CD4-positive, alpha-beta T cell (primary cell): Measurements from ENCODE around the gene C21orf58. TPM values are rescaled to one million over a fixed set of nuclear protein-coding genes. Genes with fewer than 3 reads are reported as not detected.

Source experiments
- ATAC-seq: fragments of 200-7000 bp; cut with Tn5 transposase; one replicate; pipeline ENCODE4 v1.10.0; 2022; ENCODE audit warnings: mild to moderate bottlenecking; ENCODE audit not compliant: poor library complexity
- CTCF ChIA-PET: fragments of 350-600 bp; sonication (Branson Sonifier 250); formaldehyde crosslinking; loops from one replicate; lab custom pipeline; 2021; ENCODE audit warnings: antibody characterized with exemption, inconsistent platforms; lab: Charles Lee
- POLR2A ChIA-PET: fragments of 350-600 bp; sonication (Branson Sonifier 250); formaldehyde crosslinking; loops from one replicate; lab custom pipeline; 2021; ENCODE audit warnings: antibody characterized with exemption, inconsistent platforms; lab: Charles Lee
- DNase-seq, 14 experiments: peaks; one replicate each; pipeline ENCODE4 v3.0.0-alpha.2; 2013 to 2020; ENCODE audit warnings: mixed read lengths in 2 of 14
- H3K27ac ChIP-seq, 2 donors: one replicate each; pipeline versions ENCODE4 v1.5.1 to v1.7.0; 2013; ENCODE audit warnings: low read length in 2 of 2, low read depth in 1 of 2, mild to moderate bottlenecking in 1 of 2
- H3K27me3 ChIP-seq, 2 experiments: 1 replicate in 1 of 2; 2 replicates in 1 of 2; pipeline versions ENCODE4 v1.6.1 to v1.7.0; 2013; ENCODE audit warnings: low read length in 2 of 2, control low read depth in 1 of 2, mild to moderate bottlenecking in 1 of 2, moderate library complexity in 1 of 2; ENCODE audit not compliant: insufficient read depth in 2 of 2, control insufficient read depth in 1 of 2
- H3K36me3 ChIP-seq: one replicate; pipeline ENCODE4 v1.6.1; 2013; ENCODE audit warnings: low read length, control low read depth; ENCODE audit not compliant: insufficient read depth
- H3K4me1 ChIP-seq: one replicate; pipeline ENCODE4 v1.6.1; 2013; ENCODE audit warnings: low read length, control low read depth; ENCODE audit not compliant: insufficient read depth
- H3K4me3 ChIP-seq: one replicate; pipeline ENCODE4 v1.5.1; 2013; ENCODE audit warnings: mild to moderate bottlenecking, low read length, moderate library complexity
- H3K9me3 ChIP-seq, 2 experiments: 1 replicate in 1 of 2; 2 replicates in 1 of 2; pipeline versions ENCODE4 v1.6.1 to v1.7.0; 2013; ENCODE audit warnings: low read length in 2 of 2, mild to moderate bottlenecking in 2 of 2, control low read depth in 1 of 2, moderate library complexity in 1 of 2; ENCODE audit not compliant: control insufficient read depth in 1 of 2, insufficient read depth in 1 of 2
- H3K27ac Mint-ChIP-seq: one replicate; pipeline ENCODE4 v1.8.0; 2020; ENCODE audit warnings: mixed read lengths
- H3K27me3 Mint-ChIP-seq: one replicate; pipeline ENCODE4 v1.8.0; 2021; ENCODE audit warnings: mixed read lengths
- H3K36me3 Mint-ChIP-seq: one replicate; pipeline ENCODE4 v1.8.0; 2021; ENCODE audit warnings: low read depth, mixed read lengths
- H3K4me1 Mint-ChIP-seq: one replicate; pipeline ENCODE4 v1.8.0; 2021; ENCODE audit warnings: low read depth, mixed read lengths
- H3K4me3 Mint-ChIP-seq: one replicate; pipeline ENCODE4 v1.8.0; 2020; ENCODE audit warnings: mild to moderate bottlenecking, mixed read lengths
- H3K9me3 Mint-ChIP-seq: one replicate; pipeline ENCODE4 v1.8.0; 2020; ENCODE audit warnings: mixed read lengths
- CTCF ChIP-seq: fragments of 200-600 bp; IDR thresholded peaks from one replicate; pipeline ENCODE4 v1.8.0; 2022; ENCODE audit warnings: antibody characterized with exemption, mild to moderate bottlenecking
- intact Hi-C, 2 experiments: fragments of 100-400 bp; cut with DNase I in 1 of 2; cut with micrococcal nuclease in 1 of 2; formaldehyde crosslinking; loops; one replicate each; pipeline versions ENCODE4 v1.15.1 to v1.9.0; 2023 to 2025; cut with DNase I, micrococcal nuclease
- total RNA-seq, 174 experiments: library from RNA in 2 of 174; stranded (reverse) in 2 of 174; gene quantifications; one replicate each; pipeline ENCODE4 v1.2.3 and lab custom pipeline; 2021 to 2026

Gene C21orf58
- total RNA-seq, 2 experiments from 2014 or later, result 2.0 to 2.8 TPM

GRCh38 chr21:46327711-46328110, 4.0 kb upstream of the C21orf58 start:
- TF ChIP-seq CTCF, result no peak
- no peaks in the 10 kb centered on the region for H3K27me3 ChIP-seq
- Mint-ChIP-seq H3K4me3 (no peak overlapping the region), H3K27ac (no peak overlapping the region), H3K9me3 (no peaks in the 10 kb centered on the region), H3K27me3 (no peaks in the 10 kb centered on the region), H3K36me3 (peaks cover 68% of the 10 kb centered on the region), H3K4me1 (peaks cover 21% of the 10 kb centered on the region)
- ATAC-seq (no peak), DNase-seq (no peak)
- H3K36me3 ChIP-seq, result peaks cover 28% of the 10 kb centered on the region
- intact Hi-C loops, result loop anchor here in 1 of 2 experiments (5.0 to 10.0 kb wide), 2 partner anchors 140 to 1043 kb away; partner anchors contain the start of gene POFUT2
- no peaks in the 10 kb centered on the region for H3K9me3 ChIP-seq
- no peak overlapping the region for H3K4me3 ChIP-seq
- ChIA-PET POLR2A (no interaction called here), CTCF (no interaction called here)
- H3K27ac ChIP-seq, result no peak overlapping the region
- H3K4me1 ChIP-seq, result peaks cover 16% of the 10 kb centered on the region

GRCh38 chr21:46326110-46326703, 2.5 kb upstream of the C21orf58 start:
- peaks cover 54% of the 10 kb centered on the region for H3K36me3 Mint-ChIP-seq
- Histone ChIP-seq H3K27ac (no peak overlapping the region), H3K4me3 (no peak overlapping the region), H3K27me3 (no peaks in the 10 kb centered on the region), H3K36me3 (peaks cover 23% of the 10 kb centered on the region), H3K4me1 (peaks cover 28% of the 10 kb centered on the region), H3K9me3 (no peaks in the 10 kb centered on the region)
- H3K4me1 Mint-ChIP-seq, result peaks cover 30% of the 10 kb centered on the region
- peak overlapping the region; percentile 84 for H3K27ac Mint-ChIP-seq
- H3K27me3 Mint-ChIP-seq, result no peaks in the 10 kb centered on the region
- intact Hi-C loops, result loop anchor here in 1 of 2 experiments (5.0 to 10.0 kb wide), 2 partner anchors 139 to 1041 kb away; partner anchors contain the start of gene POFUT2
- POLR2A ChIA-PET, result interaction anchor here (0.9 to 1.2 kb wide), 2 partner anchors 133 to 183 kb away, joined by 3 to 4 read pairs; no protein-coding TSS in a partner anchor
- H3K4me3 Mint-ChIP-seq, result peak overlapping the region; percentile 60
- no peak for TF ChIP-seq CTCF
- H3K9me3 Mint-ChIP-seq, result no peaks in the 10 kb centered on the region
- ATAC-seq (no peak), DNase-seq (no peak)
- CTCF ChIA-PET, result interaction anchor here (1.5 kb wide), 1 partner anchor 41 kb away, joined by 6 read pairs; the partner anchor contains the start of genes MCM3AP and YBEY

GRCh38 chr21:46325073-46325912, 1.6 kb upstream of the C21orf58 start:
- no peak for ATAC-seq
- intact Hi-C loops, result loop anchor here in 1 of 2 experiments (2.0 to 10.0 kb wide), 3 partner anchors 138 to 1040 kb away; partner anchors contain the start of genes COL6A1 and POFUT2
- peaks cover 38% of the 10 kb centered on the region for H3K4me1 Mint-ChIP-seq

More at GRCh38 chr21:46325073-46325912, 1.6 kb upstream of the C21orf58 start:
- POLR2A ChIA-PET, result interaction anchor here (0.6 to 1.2 kb wide), 4 partner anchors 132 to 310 kb away, joined by 3 to 4 read pairs (median 3); partner anchors contain the start of gene PRMT2
- peak in 12 of 14 experiments; percentile 8 to 69 (median 23) for DNase-seq
- TF ChIP-seq CTCF, result no peak
- Mint-ChIP-seq H3K9me3 (no peaks in the 10 kb centered on the region), H3K27me3 (no peaks in the 10 kb centered on the region), H3K36me3 (peaks cover 47% of the 10 kb centered on the region), H3K4me3 (peak overlapping the region; percentile 89), H3K27ac (peak overlapping the region; percentile 84)
- peak overlapping the region in 1 of 2 donors; percentile 46 for H3K27ac ChIP-seq
- H3K4me1 ChIP-seq, result peaks cover 28% of the 10 kb centered on the region
- peak overlapping the region; percentile 96 for H3K4me3 ChIP-seq
- H3K9me3 ChIP-seq, result no peaks in the 10 kb centered on the region
- no peaks in the 10 kb centered on the region for H3K27me3 ChIP-seq
- peaks cover 16% of the 10 kb centered on the region for H3K36me3 ChIP-seq
- CTCF ChIA-PET, result interaction anchor here (1.1 to 1.5 kb wide), 2 partner anchors 40 to 182 kb away, joined by 3 to 6 read pairs; partner anchors contain the start of genes MCM3AP and YBEY
